HTERT RPE-1 (cell line): Measurements from ENCODE around the gene PRPF6.

ENCODE experiments used
- in situ Hi-C: fragments of 300-500 bp; cut with MboI; formaldehyde crosslinking; loops from 4 replicates; pipeline ENCODE4 v1.14.3; 2020; ENCODE audit warnings: low sequenced_read_pairs

Gene PRPF6

DNA sequence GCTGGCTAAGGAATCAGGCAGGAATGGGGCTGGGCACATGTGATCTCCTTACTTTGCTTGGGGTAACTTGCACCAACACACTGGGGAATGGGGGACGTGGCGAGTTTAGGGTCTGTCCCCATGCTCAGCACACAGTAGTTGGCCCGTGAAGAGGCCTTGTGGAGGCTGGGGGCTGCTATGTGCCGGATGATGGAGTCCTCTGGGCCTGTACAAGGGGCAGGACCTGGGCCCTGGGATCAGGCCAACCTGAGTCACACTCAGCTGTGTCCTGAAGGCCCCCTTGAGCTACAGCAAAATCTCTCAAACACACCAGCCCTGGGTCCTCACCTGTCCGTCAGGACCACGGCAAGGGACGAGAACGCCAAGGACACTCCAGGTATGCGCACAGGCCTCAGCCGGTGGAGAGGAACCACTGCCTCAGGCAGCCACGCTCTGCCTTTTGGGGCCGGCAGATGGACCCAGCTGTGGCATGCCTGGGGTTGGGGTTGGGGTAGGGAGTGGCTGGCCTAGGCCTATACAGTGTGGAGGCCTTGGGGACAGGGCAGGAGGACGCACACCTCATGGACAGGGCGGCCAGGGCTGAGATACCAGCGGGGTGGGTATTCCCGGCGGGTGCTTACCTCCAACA is 35.8 kb upstream of the PRPF6 start:
- in situ Hi-C loops = no loop called here

GRCh38 chr20:63945921-63946920 is 34.7 kb upstream of the PRPF6 start:
- in situ Hi-C loops = no loop called here

GRCh38 chr20:63946986-63947637 is 33.8 kb upstream of the PRPF6 start:
- in situ Hi-C loops = no loop called here

DNA sequence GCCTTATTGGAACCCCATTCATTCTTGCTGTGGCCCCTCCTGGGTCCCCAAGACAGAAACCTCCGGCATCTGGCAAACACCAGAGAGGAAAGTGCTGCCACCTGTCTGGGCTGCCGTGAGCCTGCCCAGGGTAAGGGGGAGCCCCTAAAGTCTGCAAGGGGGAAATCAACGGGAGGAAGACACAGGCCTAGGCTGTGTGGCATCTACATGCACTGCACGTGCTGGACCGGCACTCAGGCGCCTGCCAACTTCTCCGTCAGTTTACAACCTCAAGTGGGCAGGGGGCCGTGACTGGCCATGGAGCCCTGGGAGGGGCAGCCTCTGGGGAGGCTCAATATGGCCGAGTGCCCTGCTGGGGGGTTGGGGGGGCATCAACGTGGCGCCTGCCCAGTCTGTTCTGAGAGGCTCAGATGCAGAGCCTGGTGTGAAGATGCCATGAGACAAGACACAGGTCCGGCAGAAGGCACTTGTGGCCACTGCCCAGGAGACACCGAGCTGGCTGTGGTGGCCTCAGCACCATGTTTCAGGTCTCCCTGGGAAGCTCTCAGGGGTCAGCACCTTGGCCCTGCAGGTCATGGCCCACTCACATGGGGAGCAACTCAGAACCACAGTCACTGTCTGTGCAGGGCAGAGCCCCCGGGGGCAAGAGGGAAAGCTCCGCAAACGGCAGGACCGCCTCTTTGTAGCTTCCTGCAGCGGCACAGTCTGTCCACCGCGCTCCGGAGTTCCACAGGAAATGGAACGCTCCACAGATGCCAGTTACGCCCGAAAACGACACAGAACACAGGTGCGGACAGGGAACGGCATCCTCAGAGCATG is 33.1 kb upstream of the PRPF6 start:
- in situ Hi-C loops = no loop called here

DNA sequence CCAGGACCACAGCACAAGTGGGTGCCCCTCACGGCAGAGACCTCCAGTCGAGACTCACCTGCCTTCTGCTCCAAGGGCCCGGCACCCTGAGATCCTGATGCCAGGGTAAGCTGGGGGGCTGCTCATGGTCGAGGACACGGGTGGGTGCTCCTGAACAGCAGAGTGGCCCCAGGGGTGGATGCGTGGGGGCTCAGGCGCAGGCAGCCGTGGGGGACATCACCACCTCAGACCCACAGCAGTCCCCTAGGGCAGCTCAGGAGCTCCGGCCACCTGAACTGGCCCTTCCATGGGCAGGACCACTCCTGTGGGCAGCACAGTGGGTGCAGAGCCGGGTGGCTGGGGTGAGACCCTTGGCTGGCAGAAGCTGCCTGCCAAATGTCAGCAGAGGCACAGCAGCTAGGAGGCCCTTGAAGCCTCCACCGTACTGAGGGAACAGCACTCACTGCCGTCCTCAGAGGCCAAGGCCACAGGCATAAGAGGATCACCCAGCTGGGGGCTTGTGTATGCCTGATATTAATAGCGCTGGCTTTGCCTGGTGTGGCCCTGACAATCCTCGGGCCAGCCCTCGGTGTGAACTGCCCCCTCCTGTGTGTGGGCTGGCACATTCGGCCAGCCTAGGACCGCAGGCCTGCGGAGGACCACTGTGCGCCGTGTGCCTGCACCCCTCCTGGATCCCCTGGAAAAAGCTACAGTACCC is 30.1 kb upstream of the PRPF6 start:
- in situ Hi-C loops = no loop called here

DNA sequence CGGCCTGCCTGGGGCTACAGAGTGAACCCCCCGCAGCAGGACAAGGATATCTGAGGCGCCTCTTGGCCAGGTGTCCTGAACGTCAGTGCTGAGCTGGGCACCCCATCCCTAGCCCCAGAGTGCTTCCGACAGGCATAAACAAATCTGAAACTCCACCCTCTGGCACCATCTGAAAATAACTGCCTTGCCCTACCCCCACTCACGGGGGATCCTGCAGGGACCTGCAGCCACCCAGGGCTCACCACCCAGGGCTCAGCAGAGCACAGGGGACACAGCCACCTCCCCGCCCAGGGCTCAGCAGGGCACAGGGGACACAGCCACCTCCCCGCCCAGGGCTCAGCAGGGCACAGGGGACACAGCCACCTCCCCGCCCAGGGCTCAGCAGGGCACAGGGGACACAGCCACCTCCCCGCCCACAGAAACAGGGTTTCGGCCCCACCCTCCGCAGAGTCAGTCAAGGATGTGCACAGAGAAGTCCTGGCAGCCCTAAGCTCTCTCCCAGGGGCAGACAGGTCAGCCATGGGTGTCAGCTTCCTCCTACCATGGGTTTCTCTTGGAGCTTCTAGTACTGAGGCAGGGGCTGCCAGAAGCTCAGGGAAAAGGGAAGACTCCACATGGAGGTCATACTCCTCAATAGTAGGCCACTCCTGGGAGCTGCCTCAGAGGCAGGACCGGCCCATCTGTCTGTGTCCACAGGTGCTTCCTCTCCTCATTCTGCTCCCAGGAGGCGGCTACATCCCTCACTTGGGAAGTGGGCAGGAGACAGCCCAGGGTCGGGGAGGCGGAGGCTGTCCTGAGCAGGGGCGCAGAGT is 29.3 kb upstream of the PRPF6 start:
- in situ Hi-C loops = no loop called here

- in situ Hi-C loops = no loop called here
These were observed 28.8 kb upstream of the PRPF6 start for GRCh38 chr20:63952210-63952535.

- in situ Hi-C loops = no loop called here
These were observed 28.2 kb upstream of the PRPF6 start for GRCh38 chr20:63952769-63953168.

DNA sequence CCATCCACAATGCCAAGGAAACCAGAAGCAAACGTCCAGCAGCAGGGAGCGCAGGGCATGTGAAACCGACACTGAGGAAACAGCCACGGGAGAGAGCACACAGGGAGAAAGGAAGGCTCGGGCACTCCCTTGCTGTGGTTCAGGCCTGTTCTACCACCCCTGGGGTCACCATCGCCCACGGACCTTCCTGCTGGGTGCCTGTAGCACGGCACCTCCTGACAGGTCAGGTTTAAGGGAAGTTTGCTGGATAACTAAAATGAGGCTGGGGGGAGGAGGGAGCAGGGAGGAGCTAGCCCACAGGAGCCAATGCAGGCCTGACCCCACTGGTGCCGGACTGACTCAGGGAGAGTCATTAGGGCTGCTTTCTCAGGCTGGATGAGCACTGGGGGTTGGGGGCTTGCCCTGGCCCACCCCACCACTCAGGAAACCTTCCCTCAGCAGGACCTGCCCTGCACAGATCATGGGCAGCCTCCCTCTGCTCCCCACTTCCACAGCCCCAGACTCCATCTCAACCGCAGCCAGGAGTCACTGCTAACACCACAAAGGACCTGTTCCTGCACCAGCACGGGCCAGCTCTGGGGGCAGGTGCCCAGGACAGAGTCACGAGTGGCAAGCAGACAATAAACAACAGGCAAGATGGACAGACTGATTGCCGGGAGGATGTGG is 27.0 kb upstream of the PRPF6 start:
- in situ Hi-C loops = no loop called here

GRCh38 chr20:63955281-63955826 is 25.6 kb upstream of the PRPF6 start:
- in situ Hi-C loops = no loop called here

- in situ Hi-C loops = no loop called here
These were observed 24.9 kb upstream of the PRPF6 start, which contains the start of gene UCKL1 for GRCh38 chr20:63955827-63956663. UCKL1 (minus strand) TSS chr20:63956416; CDS start chr20:63956372, 44 bp downstream.

- in situ Hi-C loops = no loop called here
These were observed 24.3 kb upstream of the PRPF6 start for GRCh38 chr20:63956664-63957003.

DNA sequence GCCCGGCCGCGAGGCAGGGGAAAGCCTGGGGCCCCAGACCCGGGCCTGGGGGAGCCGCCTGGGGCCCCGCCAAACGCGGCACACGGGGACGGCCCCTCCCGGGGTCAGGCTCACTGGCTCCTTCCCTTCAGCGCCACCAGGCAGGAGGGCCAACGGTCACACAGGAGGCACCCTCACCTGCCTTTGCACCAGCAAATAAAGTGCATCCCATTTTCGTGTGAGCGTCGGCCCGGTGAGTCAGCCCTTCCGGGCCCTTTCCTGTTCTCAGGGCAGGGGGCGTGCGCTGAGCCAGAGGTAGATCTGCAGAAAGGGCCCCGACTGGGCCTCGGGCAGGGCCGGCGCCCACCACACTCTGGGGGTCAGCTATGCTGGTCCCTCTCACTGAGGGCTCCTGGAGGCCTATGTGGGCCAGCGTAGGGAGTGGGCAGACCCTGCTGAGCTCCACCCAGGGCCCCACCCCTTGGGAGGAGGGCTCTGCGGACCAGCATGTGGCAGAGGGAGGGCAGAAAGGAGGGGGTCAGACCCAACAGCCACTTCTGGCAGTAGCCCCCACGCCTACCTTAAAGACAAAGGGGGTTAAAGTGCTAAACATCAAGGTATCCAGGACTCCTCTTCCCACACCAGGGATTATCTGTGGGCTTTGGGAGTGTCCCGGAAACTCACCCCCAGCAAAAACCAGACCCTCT is 23.8 kb upstream of the PRPF6 start:
- in situ Hi-C loops = no loop called here

- in situ Hi-C loops = no loop called here
These were observed 23.1 kb upstream of the PRPF6 start for GRCh38 chr20:63957690-63958441.

DNA sequence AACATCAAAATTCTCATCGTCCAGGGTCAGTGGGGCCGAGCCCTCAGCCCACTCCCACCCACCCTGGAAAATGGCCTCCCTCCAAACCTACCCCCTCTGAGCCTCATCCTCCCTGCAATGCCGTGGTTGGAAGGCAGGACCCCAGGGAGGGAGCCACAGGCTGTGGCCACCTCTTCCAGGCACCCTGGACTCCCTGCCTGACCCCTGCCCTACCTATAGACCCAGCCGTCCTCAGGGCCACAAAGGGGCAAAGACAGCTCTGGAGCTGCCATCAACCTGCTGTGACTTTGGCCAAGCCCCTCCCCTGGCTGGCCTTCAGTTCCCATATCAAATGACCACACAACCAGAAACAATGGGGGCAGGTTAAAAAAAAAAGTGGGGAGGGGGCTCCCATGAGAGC is 22.5 kb upstream of the PRPF6 start:
- in situ Hi-C loops = no loop called here

- in situ Hi-C loops = no loop called here
These were observed 21.8 kb upstream of the PRPF6 start for GRCh38 chr20:63958964-63959698.
